Panc1 (cell line): ENCODE measurements around the gene UST.

Experiments used
- CTCF ChIP-seq: fragments of 450-650 bp; IDR thresholded peaks from 2 replicates; pipeline ENCODE4 v1.5.1; 2017; ENCODE audit warnings: mild to moderate bottlenecking
- POLR2AphosphoS5 ChIP-seq: IDR thresholded peaks from 2 replicates; pipeline ENCODE4 v1.6.1; 2012; ENCODE audit warnings: mild to moderate bottlenecking, low read depth, low read length, moderate library complexity
- REST ChIP-seq, 2 experiments: IDR thresholded peaks; 2 replicates each; pipeline ENCODE4 v1.6.1; 2011 to 2012; ENCODE audit warnings: low read depth in 2 of 2, control low read depth in 1 of 2, low read length in 1 of 2, mild to moderate bottlenecking in 1 of 2, moderate library complexity in 1 of 2; ENCODE audit not compliant: insufficient read depth in 1 of 2
- SIN3A ChIP-seq: IDR thresholded peaks from 2 replicates; pipeline ENCODE4 v1.6.1; 2012; ENCODE audit warnings: low read depth, mild to moderate bottlenecking, low read length, moderate library complexity, borderline replicate concordance; ENCODE audit not compliant: insufficient read depth

GRCh38 chr6:148985499-148985898 is 238.7 kb downstream of the UST start:
- TF ChIP-seq CTCF (no peak), POLR2AphosphoS5 (no peak), REST (IDR thresholded peaks at IDR 0.05; ENCODE audit: insufficient read depth in 1 of 2, low read depth in 2 of 2, low read length in 1 of 2) (no peak), SIN3A (no peak)
